OCI-LY7 (cell line): ENCODE measurements around the gene TMEM220.

ENCODE experiments used
- CTCF ChIP-seq: fragments of 200-600 bp; sonication (generic); conservative IDR thresholded peaks from 2 replicates; pipeline ENCODE4 v1.5.1; 2014; ENCODE audit warnings: mild to moderate bottlenecking, antibody characterized with exemption, low read length, moderate library complexity, mixed read lengths
- EZH2phosphoT487 ChIP-seq: fragments of 200-600 bp; sonication (generic); IDR thresholded peaks from 2 replicates; pipeline ENCODE4 v1.6.1; 2018; ENCODE audit warnings: low read depth, borderline replicate concordance, mild to moderate bottlenecking, mixed run types, antibody characterized with exemption, low read length, moderate library complexity, mixed read lengths

GRCh38 chr17:10726196-10726595 is 3.6 kb downstream of the TMEM220 start:
- TF ChIP-seq CTCF = no peak
- no peak for TF ChIP-seq EZH2phosphoT487
